Stimulated activated CD4-positive, alpha-beta T cell treated with anti-CD3 and anti-CD28 coated beads, Interleukin-15, amount 100 ng/mL, for 1 hour (primary cell): Measurements from ENCODE around the gene TRAF3IP1.
"Not testable (repeated sequence)": the region's sequence is repeated elsewhere in the genome, so short reads cannot be mapped to it uniquely, and the experiment has no call there.

Experiments
- DNase-seq, 2 donors: peaks; one replicate each; pipeline ENCODE4 v3.0.0-alpha.2; 2020; ENCODE audit warnings: low read depth in 1 of 2, low spot score in 1 of 2

TRAF3IP1 gene

GRCh38 chr2:238306672-238306998 is 13.7 kb upstream of the TRAF3IP1 start:
- no peak for DNase-seq

- DNase-seq: no peak
Measured at GRCh38 chr2:238308177-238308576, 12.1 kb upstream of the TRAF3IP1 start.

- not testable (repeated sequence) for DNase-seq
Measured at GRCh38 chr2:238310721-238311120, 9.6 kb upstream of the TRAF3IP1 start.

- DNase-seq: no peak
Measured at GRCh38 chr2:238313289-238313990, 6.9 kb upstream of the TRAF3IP1 start.

GRCh38 chr2:238313991-238314350 is 6.3 kb upstream of the TRAF3IP1 start:
- DNase-seq: no peak

- no peak for DNase-seq
Measured at GRCh38 chr2:238314576-238314975, 5.7 kb upstream of the TRAF3IP1 start.

- DNase-seq: no peak
Measured at GRCh38 chr2:238315031-238315595, 5.2 kb upstream of the TRAF3IP1 start.

GRCh38 chr2:238320648-238321281 is 447 bp downstream of the TRAF3IP1 start:
- DNase-seq: no peak

GRCh38 chr2:238321467-238321866 is 1.1 kb downstream of the TRAF3IP1 start:
- DNase-seq: no peak

- no peak for DNase-seq
Measured at GRCh38 chr2:238322001-238322411, 1.7 kb downstream of the TRAF3IP1 start.

- DNase-seq: not testable (repeated sequence)
Measured at GRCh38 chr2:238324248-238324647, 3.9 kb downstream of the TRAF3IP1 start.

GRCh38 chr2:238325694-238326093 is 5.4 kb downstream of the TRAF3IP1 start:
- DNase-seq: no peak

GRCh38 chr2:238326801-238327365 is 6.6 kb downstream of the TRAF3IP1 start:
- DNase-seq: no peak

GRCh38 chr2:238327751-238328150 is 7.4 kb downstream of the TRAF3IP1 start:
- DNase-seq: no peak

GRCh38 chr2:238330391-238330790 is 10.1 kb downstream of the TRAF3IP1 start:
- DNase-seq: no peak

GRCh38 chr2:238331916-238332315 is 11.6 kb downstream of the TRAF3IP1 start:
- DNase-seq: no peak

GRCh38 chr2:238334885-238335284 is 14.6 kb downstream of the TRAF3IP1 start:
- no peak for DNase-seq

GRCh38 chr2:238335591-238335990 is 15.3 kb downstream of the TRAF3IP1 start:
- not testable (repeated sequence) for DNase-seq

GRCh38 chr2:238336151-238336550 is 15.8 kb downstream of the TRAF3IP1 start:
- no peak for DNase-seq

GRCh38 chr2:238336793-238337444 is 16.6 kb downstream of the TRAF3IP1 start:
- DNase-seq: no peak

- DNase-seq: no peak
Measured at GRCh38 chr2:238337846-238338245, 17.5 kb downstream of the TRAF3IP1 start.
